Activated CD8-positive, alpha-beta T cell treated with anti-CD3 and anti-CD28 coated beads, Interleukin-2, amount 10 ng/mL, durations not matched to agents 7 days and 5 days (primary cell): ENCODE measurements around the gene SOX8. TPM values are rescaled to one million over a fixed set of nuclear protein-coding genes. Genes with fewer than 3 reads are reported as not detected.
A peak's percentile ranks its signal among the peaks of the same experiment; 100 is the strongest.

Experiments
- ATAC-seq: fragments of 150-1000 bp; cut with Tn5 transposase; one replicate; pipeline ENCODE4 v1.10.0; 2021; ENCODE audit warnings: moderate library complexity
- CTCF ChIA-PET: fragments of 350-600 bp; sonication (Branson Sonifier 250); formaldehyde crosslinking; loops from one replicate; lab custom pipeline; 2021; ENCODE audit warnings: antibody characterized with exemption; lab: Charles Lee
- POLR2A ChIA-PET: fragments of 350-600 bp; sonication (Branson Sonifier 250); formaldehyde crosslinking; loops from one replicate; lab custom pipeline; 2021; ENCODE audit warnings: antibody characterized with exemption; lab: Charles Lee
- DNase-seq: peaks from one replicate; pipeline ENCODE4 v3.0.0-alpha.2; 2020
- H3K27ac Mint-ChIP-seq: one replicate; pipeline ENCODE4 v1.8.0; 2021; ENCODE audit warnings: mild to moderate bottlenecking, mixed read lengths
- H3K27me3 Mint-ChIP-seq: one replicate; pipeline ENCODE4 v1.8.0; 2021; ENCODE audit warnings: low read depth, mixed read lengths
- H3K36me3 Mint-ChIP-seq: one replicate; pipeline ENCODE4 v1.8.0; 2021; ENCODE audit warnings: low read depth, mixed read lengths
- H3K4me1 Mint-ChIP-seq: one replicate; pipeline ENCODE4 v1.8.0; 2021; ENCODE audit warnings: low read depth, mixed read lengths
- H3K4me3 Mint-ChIP-seq: one replicate; pipeline ENCODE4 v1.8.0; 2021; ENCODE audit warnings: mild to moderate bottlenecking, mixed read lengths
- H3K9me3 Mint-ChIP-seq: one replicate; pipeline ENCODE4 v1.8.0; 2022; ENCODE audit warnings: mixed read lengths; ENCODE audit not compliant: insufficient read depth
- total RNA-seq, 2 experiments: library from RNA; stranded (reverse); gene quantifications; one replicate each; pipeline ENCODE4 v1.2.3, GENCODE V29; 2021

The SOX8 gene
- total RNA-seq, 2 experiments from 2014 or later: not detected

DNA sequence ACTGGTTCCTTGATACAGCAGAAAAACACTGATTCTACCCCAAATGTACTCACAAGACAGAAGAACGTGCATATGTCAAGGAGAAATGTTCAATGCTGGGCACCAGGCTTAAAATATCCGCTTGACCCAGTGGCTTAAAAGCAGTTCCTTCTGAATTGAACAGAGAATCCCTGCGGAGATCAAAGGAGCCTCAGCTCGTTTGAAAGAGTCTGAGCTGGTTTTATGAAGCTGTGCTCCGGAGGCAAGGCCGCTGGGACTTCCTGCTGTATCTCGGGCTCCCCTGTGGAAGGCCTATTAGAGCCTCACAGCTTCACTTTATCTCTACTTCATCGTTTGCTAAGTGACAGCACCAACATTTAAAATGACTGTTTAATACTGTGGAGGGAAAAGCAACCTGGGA is 12.9 kb upstream of the SOX8 start:
- ChIA-PET CTCF (no interaction called here), POLR2A (no interaction called here)
- Mint-ChIP-seq H3K36me3 (peaks cover 17% of the 10 kb centered on the region), H3K9me3 (no peaks in the 10 kb centered on the region), H3K27ac (no peak overlapping the region), H3K27me3 (peaks cover 3% of the 10 kb centered on the region), H3K4me1 (peaks cover 29% of the 10 kb centered on the region), H3K4me3 (peak overlapping the region; percentile 62)
- ATAC-seq (no peak), DNase-seq (no peak)

DNA sequence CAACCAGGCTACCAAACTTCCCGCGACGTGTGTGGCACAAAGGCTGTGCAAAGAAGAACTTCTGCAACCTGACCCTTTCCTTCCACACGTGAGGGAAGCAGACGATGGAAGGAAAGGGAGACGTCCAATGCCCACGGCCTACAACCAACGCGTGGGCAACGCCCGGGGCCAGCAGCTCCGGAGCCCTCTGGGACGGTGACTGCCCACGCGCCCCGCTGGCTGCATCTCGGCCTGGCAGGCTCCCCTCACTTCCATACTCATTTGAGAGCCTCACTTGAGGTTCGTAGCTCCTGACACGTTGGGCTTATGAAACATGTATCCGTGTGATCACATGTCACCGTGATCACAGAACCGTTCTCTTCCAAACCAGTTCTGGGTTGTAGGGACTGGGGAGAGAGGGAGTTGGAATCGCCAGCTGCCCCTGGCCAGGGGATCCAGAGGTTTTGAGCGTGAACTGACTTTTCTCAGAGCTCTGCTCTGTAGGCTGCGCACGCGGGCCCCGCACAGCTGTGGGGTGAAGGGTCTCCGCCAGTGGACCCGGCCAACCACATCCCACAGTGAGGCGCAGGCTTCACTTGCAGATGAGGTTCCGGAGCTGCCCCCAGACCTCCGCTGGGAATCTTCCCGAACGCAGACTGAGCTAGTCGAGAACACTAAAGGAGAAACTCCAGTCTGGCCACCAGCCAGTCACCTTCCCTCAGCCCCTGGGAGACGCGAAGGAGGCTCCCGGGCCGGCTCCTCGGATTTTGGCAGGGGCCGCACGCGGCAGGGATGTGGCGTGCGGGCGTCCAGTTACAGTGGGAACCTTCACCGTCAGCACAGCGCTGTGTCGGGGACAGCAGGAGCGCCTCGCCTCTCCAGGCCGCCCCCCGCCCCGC is 11.8 kb upstream of the SOX8 start:
- CTCF ChIA-PET: no interaction called here
- DNase-seq: no peak
- POLR2A ChIA-PET: interaction anchor here (0.6 kb wide), 1 partner anchor 203 kb away, joined by 3 read pairs; no protein-coding TSS in a partner anchor

GRCh38 chr16:970386-970765 is 11.2 kb upstream of the SOX8 start:
- H3K27me3 Mint-ChIP-seq: peaks cover 3% of the 10 kb centered on the region
- H3K4me1 Mint-ChIP-seq: peaks cover 14% of the 10 kb centered on the region
- ATAC-seq (no peak), DNase-seq (no peak)
- no peaks in the 10 kb centered on the region for H3K9me3 Mint-ChIP-seq
- ChIA-PET CTCF (no interaction called here), POLR2A (interaction anchor here (0.6 kb wide), 1 partner anchor 204 kb away, joined by 3 read pairs; no protein-coding TSS in a partner anchor)
- peak overlapping the region; percentile 78 for H3K4me3 Mint-ChIP-seq
- peaks cover 17% of the 10 kb centered on the region for H3K36me3 Mint-ChIP-seq
- peak overlapping the region; percentile 81 for H3K27ac Mint-ChIP-seq

More for the DNA sequence above, 11.8 kb upstream of the SOX8 start:
- Mint-ChIP-seq H3K27me3 (peaks cover 3% of the 10 kb centered on the region), H3K9me3 (no peaks in the 10 kb centered on the region), H3K36me3 (peaks cover 17% of the 10 kb centered on the region), H3K27ac (peak overlapping the region; percentile 69), H3K4me1 (peaks cover 19% of the 10 kb centered on the region), H3K4me3 (peak overlapping the region; percentile 78)
- peak; percentile 6 for ATAC-seq

DNA sequence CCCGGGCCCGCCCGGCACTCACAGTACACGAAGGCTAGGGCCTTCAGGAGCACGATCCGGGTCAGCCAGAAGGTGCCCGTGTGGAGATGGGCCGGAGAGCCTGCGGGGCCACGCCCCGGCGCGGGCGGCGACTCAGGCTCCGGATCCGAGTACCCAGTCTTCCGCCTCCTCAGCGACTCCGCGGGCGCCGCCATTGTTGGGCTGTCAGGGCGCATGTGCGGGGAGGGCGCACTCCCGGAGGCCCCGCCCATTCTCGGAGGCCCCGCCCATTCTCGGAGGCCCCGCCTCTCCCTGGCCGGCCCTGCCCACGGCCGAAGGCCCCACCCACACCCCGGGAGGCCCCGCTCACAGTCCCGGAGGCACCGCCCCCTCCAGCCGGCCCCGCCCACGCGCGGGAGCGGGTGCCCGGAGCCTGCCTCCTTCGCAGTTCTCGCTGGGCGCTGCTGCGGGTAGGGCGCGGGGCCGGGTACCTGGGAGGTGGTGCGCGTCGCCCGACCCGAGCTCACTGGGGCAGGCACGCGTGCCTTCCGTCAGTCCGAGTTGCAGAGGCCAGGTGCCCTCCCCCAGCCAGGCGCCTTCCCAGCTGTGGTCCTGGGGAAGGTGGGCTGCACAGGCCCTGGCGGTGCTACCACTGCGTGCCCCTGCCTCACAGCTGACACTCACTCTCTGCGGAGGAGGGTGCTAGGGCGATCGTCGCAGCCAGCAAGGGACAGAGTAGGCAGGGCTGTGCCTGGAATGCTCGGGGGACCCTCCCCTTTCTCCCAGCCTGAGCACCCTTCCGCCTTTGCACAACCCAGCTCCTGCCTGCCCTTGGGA is 10.6 kb upstream of the SOX8 start, which contains the start of gene LMF1:
Gene LMF1, minus strand, starts transcription at position 219 of the 816 bp plus-strand sequence. Its CDS starts 4 bp downstream, at position 215.
- Mint-ChIP-seq H3K27me3 (peaks cover 3% of the 10 kb centered on the region), H3K27ac (peak within 1 kb of the TSS; percentile 81), H3K9me3 (no peaks in the 10 kb centered on the region), H3K4me1 (peaks cover 14% of the 10 kb centered on the region), H3K4me3 (peak within 1 kb of the TSS; percentile 78), H3K36me3 (peaks cover 11% of the 10 kb centered on the region)
- DNase-seq (peak; percentile 94), ATAC-seq (peak; percentile 92)
- ChIA-PET POLR2A (interaction anchor here (0.7 kb wide), 1 partner anchor 653 kb away, joined by 4 read pairs; no protein-coding TSS in a partner anchor), CTCF (no interaction called here)

DNA sequence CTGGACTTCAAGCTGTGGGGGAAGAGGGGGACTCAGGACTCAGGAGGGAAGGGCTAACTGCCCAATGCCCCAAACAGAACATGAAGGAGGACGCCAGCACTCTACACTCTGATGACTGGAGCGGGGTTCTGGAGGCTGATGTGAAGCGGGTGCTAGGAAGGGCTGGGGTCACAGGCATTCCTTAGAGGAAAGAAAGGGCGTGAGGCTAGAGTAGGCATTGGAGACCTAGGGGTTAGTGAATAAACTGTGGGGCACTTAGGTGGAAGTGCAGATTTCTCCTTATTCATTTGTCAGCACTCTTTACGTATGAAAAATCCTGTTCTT is 10.0 kb upstream of the SOX8 start:
- CTCF ChIA-PET: no interaction called here
- peak overlapping the region; percentile 41 for H3K4me3 Mint-ChIP-seq
- peaks cover 14% of the 10 kb centered on the region for H3K4me1 Mint-ChIP-seq
- peaks cover 8% of the 10 kb centered on the region for H3K36me3 Mint-ChIP-seq
- H3K27ac Mint-ChIP-seq: no peak overlapping the region
- peaks cover 3% of the 10 kb centered on the region for H3K27me3 Mint-ChIP-seq
- no peaks in the 10 kb centered on the region for H3K9me3 Mint-ChIP-seq
- ATAC-seq: no peak
- no peak for DNase-seq
- POLR2A ChIA-PET: interaction anchor here (0.7 kb wide), 1 partner anchor 653 kb away, joined by 4 read pairs; no protein-coding TSS in a partner anchor

GRCh38 chr16:971981-972315 is 9.6 kb upstream of the SOX8 start:
- ChIA-PET POLR2A (no interaction called here), CTCF (no interaction called here)
- H3K4me1 Mint-ChIP-seq: peaks cover 14% of the 10 kb centered on the region

GRCh38 chr16:972316-973002 is 9.1 kb upstream of the SOX8 start:
- ChIA-PET CTCF (no interaction called here), POLR2A (no interaction called here)
- Mint-ChIP-seq H3K27me3 (peaks cover 3% of the 10 kb centered on the region), H3K36me3 (peaks cover 5% of the 10 kb centered on the region), H3K4me3 (no peak overlapping the region), H3K27ac (no peak overlapping the region), H3K9me3 (no peaks in the 10 kb centered on the region), H3K4me1 (peaks cover 14% of the 10 kb centered on the region)
- DNase-seq (no peak), ATAC-seq (no peak)

More at GRCh38 chr16:971981-972315, 9.6 kb upstream of the SOX8 start:
- DNase-seq (no peak), ATAC-seq (no peak)
- Mint-ChIP-seq H3K9me3 (no peaks in the 10 kb centered on the region), H3K27me3 (peaks cover 3% of the 10 kb centered on the region), H3K27ac (no peak overlapping the region), H3K4me3 (no peak overlapping the region), H3K36me3 (peaks cover 5% of the 10 kb centered on the region)

DNA sequence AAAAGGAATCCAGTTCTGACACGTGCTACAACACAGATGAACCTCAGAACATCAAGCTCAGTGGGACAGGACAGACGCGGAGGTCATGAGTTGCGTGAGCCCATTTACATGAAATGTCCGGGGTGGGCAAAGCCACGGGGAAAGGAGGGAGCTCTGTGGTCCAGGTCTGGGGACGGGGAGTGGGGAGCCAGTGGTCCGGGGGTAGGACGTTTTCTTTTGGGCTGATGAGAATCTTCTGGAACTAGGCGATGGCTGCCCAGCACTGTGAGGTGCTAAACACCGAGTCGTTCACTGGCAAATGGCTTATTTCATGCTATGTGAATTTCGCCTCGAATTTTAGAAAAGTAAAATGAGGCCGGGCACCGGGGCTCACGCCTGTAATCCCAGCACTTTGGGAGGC is 8.2 kb upstream of the SOX8 start:
- peaks cover 8% of the 10 kb centered on the region for H3K27me3 Mint-ChIP-seq
- no peak overlapping the region for H3K27ac Mint-ChIP-seq
- no peaks in the 10 kb centered on the region for H3K9me3 Mint-ChIP-seq
- no peak for ATAC-seq
- H3K4me1 Mint-ChIP-seq: peaks cover 14% of the 10 kb centered on the region
- CTCF ChIA-PET: no interaction called here
- POLR2A ChIA-PET: no interaction called here
- no peak overlapping the region for H3K4me3 Mint-ChIP-seq
- no peak for DNase-seq
- H3K36me3 Mint-ChIP-seq: peaks cover 2% of the 10 kb centered on the region

GRCh38 chr16:974001-974601 is 7.5 kb upstream of the SOX8 start:
- Mint-ChIP-seq H3K4me3 (no peak overlapping the region), H3K27me3 (peaks cover 12% of the 10 kb centered on the region), H3K9me3 (no peaks in the 10 kb centered on the region), H3K27ac (no peak overlapping the region), H3K36me3 (no peaks in the 10 kb centered on the region), H3K4me1 (peaks cover 11% of the 10 kb centered on the region)
- CTCF ChIA-PET: no interaction called here
- no peak for ATAC-seq
- DNase-seq: no peak
- POLR2A ChIA-PET: no interaction called here

DNA sequence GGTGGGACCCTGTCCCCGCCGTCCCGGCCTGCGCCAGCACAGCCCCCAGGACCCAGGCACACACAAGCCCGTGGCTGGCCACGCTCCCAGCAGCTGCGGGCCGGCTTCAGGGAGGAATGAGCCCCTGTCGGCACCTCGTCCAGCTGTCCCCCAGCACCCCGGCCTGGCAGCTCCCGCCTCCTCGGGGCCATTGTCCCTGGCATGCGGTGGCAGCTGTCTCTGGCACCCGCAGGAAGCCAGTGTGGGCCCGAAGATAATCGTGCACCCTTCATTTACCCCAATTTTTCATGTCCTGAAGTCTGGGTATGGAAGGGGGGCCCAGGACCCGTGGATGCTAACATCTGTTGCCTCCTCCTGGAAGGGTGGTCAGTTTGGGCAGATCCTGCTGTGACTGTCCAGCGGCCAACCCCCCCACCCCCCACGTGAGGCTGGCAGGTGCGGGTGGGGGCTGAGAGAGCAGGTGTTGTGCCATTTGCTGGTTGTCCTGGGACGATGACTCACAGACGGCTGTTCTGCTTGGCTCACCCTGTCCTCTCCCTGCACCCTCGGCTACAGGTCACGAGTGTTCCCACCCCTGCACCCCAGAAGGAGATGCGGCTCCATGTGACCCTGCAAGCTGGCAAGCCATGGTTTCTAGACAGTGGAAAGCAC is 6.8 kb upstream of the SOX8 start:
- no peaks in the 10 kb centered on the region for H3K36me3 Mint-ChIP-seq
- peaks cover 6% of the 10 kb centered on the region for H3K4me1 Mint-ChIP-seq
- H3K9me3 Mint-ChIP-seq: no peaks in the 10 kb centered on the region
- ATAC-seq: no peak
- H3K27ac Mint-ChIP-seq: no peak overlapping the region
- CTCF ChIA-PET: no interaction called here
- no peak for DNase-seq
- POLR2A ChIA-PET: no interaction called here
- H3K4me3 Mint-ChIP-seq: no peak overlapping the region
- peaks cover 19% of the 10 kb centered on the region for H3K27me3 Mint-ChIP-seq

DNA sequence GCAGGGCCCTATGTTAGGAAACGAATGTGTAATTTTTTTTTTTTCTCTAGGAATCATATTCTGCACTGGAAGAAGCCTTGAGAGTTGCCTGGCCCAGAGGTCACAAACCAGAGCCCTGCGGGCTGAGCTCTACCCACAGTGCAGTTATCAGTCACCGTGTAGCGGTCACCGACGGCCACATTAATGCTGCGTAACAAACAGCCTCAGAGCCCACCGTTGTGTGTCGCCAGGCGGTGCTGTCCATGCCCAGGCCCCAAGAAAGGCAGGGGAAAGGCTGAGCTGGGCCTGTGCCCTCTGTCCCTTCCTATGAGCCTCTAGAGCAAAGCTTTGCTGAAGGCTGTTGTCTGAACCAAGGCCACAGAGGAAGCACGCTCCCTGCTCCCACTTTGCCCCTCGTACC is 6.3 kb upstream of the SOX8 start:
- DNase-seq (no peak), ATAC-seq (no peak)
- H3K36me3 Mint-ChIP-seq: no peaks in the 10 kb centered on the region
- no peak overlapping the region for H3K27ac Mint-ChIP-seq
- peaks cover 3% of the 10 kb centered on the region for H3K4me1 Mint-ChIP-seq
- no peaks in the 10 kb centered on the region for H3K9me3 Mint-ChIP-seq
- peaks cover 22% of the 10 kb centered on the region for H3K27me3 Mint-ChIP-seq
- ChIA-PET POLR2A (no interaction called here), CTCF (no interaction called here)
- H3K4me3 Mint-ChIP-seq: no peak overlapping the region
